Sigmoid colon (tissue), 7 donors: Measurements from ENCODE around the gene DNAJC21. TPM values are rescaled to one million over a fixed set of nuclear protein-coding genes. Genes with fewer than 3 reads are reported as not detected.

ENCODE experiments used
- DNase-seq: peaks from one replicate; pipeline ENCODE4 v3.0.0-alpha.2; 2019
- H3K27ac ChIP-seq, 4 donors: fragments of 200-600 bp; sonication (generic); one replicate each; pipeline ENCODE4 v1.5.1; 2016 to 2019; ENCODE audit warnings: mild to moderate bottlenecking in 1 of 4
- H3K27me3 ChIP-seq, 3 donors: fragments of 200-600 bp; sonication (generic); one replicate each; pipeline ENCODE4 v1.5.1; 2019; ENCODE audit warnings: mild to moderate bottlenecking in 1 of 3
- H3K36me3 ChIP-seq, 4 donors: fragments of 200-600 bp; sonication (generic); one replicate each; pipeline ENCODE4 v1.5.1; 2016 to 2019
- H3K4me1 ChIP-seq, 4 donors: fragments of 200-600 bp; sonication (generic); one replicate each; pipeline ENCODE4 v1.5.1; 2017 to 2019
- H3K4me3 ChIP-seq, 4 donors: fragments of 200-600 bp; sonication (generic); one replicate each; pipeline ENCODE4 v1.5.1; 2017 to 2019; ENCODE audit warnings: mild to moderate bottlenecking in 2 of 4, moderate library complexity in 1 of 4
- H3K9me3 ChIP-seq, 4 donors: fragments of 200-600 bp in 3 of 4; sonication (generic) in 3 of 4; one replicate each; pipeline versions ENCODE4 v1.5.1 to v1.6.1; 2013 to 2019
- EP300 ChIP-seq, 4 donors: sonication (generic); formaldehyde crosslinking; IDR thresholded peaks; one replicate each; pipeline ENCODE4 v1.6.1; 2017; ENCODE audit warnings: antibody characterized with exemption in 4 of 4
- POLR2A ChIP-seq, 2 donors: fragments of 450-650 bp; IDR thresholded peaks; one replicate each; pipeline ENCODE4 v1.6.1; 2016; ENCODE audit warnings: antibody characterized with exemption in 2 of 2, mild to moderate bottlenecking in 2 of 2, moderate library complexity in 2 of 2
- POLR2AphosphoS5 ChIP-seq, 4 donors: sonication (generic); formaldehyde crosslinking; IDR thresholded peaks; one replicate each; pipeline ENCODE4 v1.6.1; 2017; ENCODE audit warnings: antibody characterized with exemption in 4 of 4
- WGBS, 2 donors: extraction: QIAGEN DNeasy Blood & Tissue Kit; methylation state at CpG; one replicate each; pipeline ENCODE4 v1.1.7; 2013; 5-methylcytosine and 5-hydroxymethylcytosine counted together
- intact Hi-C: fragments of 100-400 bp; cut with DNase I; formaldehyde crosslinking; loops from one replicate; pipeline ENCODE4 v1.15.1; 2023
- polyA plus RNA-seq, 3 donors: library from polyadenylated mRNA; stranded (reverse); fragments of 200-250 nt; gene quantifications; one replicate each; pipeline ENCODE4 v1.2.3, GENCODE V29; 2013
- total RNA-seq, 4 donors: library from RNA; depleted of rRNA; stranded (reverse); fragments of >200 nt; gene quantifications; one replicate each; pipeline ENCODE4 v1.1.0, GENCODE V29; 2016
- TF ChIP-seq, protein P1 (sequence below), 4 experiments: fragments of 450-650 bp in 3 of 4; fragments of 200-600 bp in 1 of 4; IDR thresholded peaks; one replicate each; pipeline ENCODE4 v1.5.1; 2016 to 2019; ENCODE audit warnings: antibody characterized with exemption in 4 of 4, mild to moderate bottlenecking in 3 of 4, moderate library complexity in 2 of 4
- donor health status: healthy with polysubstance abuse.
- donor health status: Bipolar disorder and iron deficiency.
- donor health status: healthy.

Gene DNAJC21
- total and polyA plus RNA-seq, 7 donors, result 26.4 to 47.1 (median 40.6) TPM

DNA sequence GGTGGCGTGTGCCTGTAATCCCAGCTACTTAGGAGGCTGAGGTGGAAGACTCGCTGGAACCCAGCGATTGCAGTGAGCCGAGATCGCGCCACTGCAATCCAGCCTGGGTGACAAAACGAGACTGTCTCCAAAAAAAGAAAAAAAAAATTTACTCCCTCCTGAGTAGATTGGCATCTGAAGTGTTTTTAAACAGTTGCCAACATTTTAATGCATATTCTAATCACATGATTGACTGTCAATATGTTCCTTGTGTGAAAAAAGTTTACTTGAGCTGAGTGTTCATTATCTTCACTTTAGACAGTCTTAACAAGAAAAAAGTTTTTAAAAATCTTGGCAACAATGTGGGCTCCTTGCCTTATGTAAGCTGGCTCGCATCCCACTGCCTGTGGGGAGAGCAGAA is 64.6 kb downstream of the DNAJC21 start:
- no peak for DNase-seq
- Histone ChIP-seq H3K9me3 (no peaks in the 10 kb centered on the region), H3K27ac (no peak overlapping the region), H3K36me3 (no peaks in the 10 kb centered on the region), H3K4me3 (no peak overlapping the region), H3K4me1 (no peaks in the 10 kb centered on the region), H3K27me3 (no peaks in the 10 kb centered on the region)
- intact Hi-C loops, result no loop called here
- no peak for TF ChIP-seq POLR2A (IDR thresholded peaks at IDR 0.05)
- no peak for TF ChIP-seq POLR2AphosphoS5 (IDR thresholded peaks at IDR 0.05)
- TF ChIP-seq, protein P1, sequence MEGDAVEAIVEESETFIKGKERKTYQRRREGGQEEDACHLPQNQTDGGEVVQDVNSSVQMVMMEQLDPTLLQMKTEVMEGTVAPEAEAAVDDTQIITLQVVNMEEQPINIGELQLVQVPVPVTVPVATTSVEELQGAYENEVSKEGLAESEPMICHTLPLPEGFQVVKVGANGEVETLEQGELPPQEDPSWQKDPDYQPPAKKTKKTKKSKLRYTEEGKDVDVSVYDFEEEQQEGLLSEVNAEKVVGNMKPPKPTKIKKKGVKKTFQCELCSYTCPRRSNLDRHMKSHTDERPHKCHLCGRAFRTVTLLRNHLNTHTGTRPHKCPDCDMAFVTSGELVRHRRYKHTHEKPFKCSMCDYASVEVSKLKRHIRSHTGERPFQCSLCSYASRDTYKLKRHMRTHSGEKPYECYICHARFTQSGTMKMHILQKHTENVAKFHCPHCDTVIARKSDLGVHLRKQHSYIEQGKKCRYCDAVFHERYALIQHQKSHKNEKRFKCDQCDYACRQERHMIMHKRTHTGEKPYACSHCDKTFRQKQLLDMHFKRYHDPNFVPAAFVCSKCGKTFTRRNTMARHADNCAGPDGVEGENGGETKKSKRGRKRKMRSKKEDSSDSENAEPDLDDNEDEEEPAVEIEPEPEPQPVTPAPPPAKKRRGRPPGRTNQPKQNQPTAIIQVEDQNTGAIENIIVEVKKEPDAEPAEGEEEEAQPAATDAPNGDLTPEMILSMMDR (IDR thresholded peaks at IDR 0.05), result no peak
- no peak for TF ChIP-seq EP300 (IDR thresholded peaks at IDR 0.05)
- 75 to 81% methylated on average over 8 of the region's 8 CpGs for WGBS, 2 donors

DNA sequence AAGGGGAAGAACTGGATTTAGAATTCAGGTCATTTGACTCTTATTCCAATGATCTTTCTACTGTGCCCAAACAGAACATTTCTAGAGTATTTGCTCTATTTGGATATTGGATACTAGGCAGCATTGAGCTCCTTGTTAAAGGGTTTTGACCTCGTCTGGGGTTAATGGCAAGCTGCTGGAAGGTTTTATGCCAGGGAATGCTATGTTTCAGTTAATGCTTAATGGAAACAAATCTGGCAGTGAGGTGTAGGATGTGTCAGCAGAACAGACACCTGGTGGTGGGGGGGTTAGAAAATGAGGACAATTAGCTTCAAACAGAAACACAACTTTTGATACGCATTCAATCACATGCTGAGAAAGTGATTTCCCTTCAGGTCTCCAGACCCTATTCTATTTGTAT is 66.9 kb downstream of the DNAJC21 start:
- intact Hi-C loops, result no loop called here
- H3K36me3 ChIP-seq, result no peaks in the 10 kb centered on the region
- 79% methylated on average over 2 of the region's 2 CpGs for WGBS, 2 donors

DNA sequence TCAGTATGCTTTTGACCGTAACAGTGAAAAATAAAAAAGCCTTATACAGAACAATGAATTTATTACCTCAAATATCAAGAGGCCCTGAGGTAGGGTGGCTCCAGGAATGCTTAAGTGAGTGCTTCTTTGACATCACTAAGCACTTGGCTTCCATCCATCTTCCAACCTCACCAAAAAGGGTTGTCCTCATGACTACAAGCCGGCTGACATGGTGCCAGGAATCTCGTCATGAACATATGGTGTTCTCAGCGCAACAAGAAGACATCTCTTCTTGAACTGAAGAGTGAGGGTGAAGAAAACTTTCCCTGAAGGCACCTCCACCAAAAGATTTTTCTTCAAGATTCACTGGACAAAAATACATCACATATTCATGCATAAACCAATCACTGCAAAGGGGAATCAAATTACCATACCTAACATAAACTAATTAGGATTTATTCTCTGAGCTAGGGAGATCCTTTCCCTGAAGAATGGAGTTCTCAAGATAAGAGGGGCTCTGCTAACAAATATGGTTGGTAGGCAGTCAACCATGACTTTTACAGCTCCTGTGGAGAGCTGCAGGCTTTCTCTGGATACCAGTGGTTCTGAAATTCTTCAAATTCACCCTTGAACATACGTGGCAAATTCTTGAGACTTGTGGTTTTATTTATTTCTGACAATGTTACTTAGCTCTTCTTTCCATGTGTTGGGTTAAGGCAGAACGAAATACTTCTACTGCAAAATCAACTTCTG is 68.9 kb downstream of the DNAJC21 start:
- intact Hi-C loops, result no loop called here
- Histone ChIP-seq H3K27me3 (no peaks in the 10 kb centered on the region), H3K9me3 (no peaks in the 10 kb centered on the region), H3K36me3 (no peaks in the 10 kb centered on the region), H3K4me1 (no peaks in the 10 kb centered on the region), H3K27ac (no peak overlapping the region), H3K4me3 (no peak overlapping the region)
- DNase-seq, result no peak
- WGBS, 2 donors, result 69 to 78% methylated on average over 6 of the region's 6 CpGs
- no peak for TF ChIP-seq POLR2AphosphoS5 (IDR thresholded peaks at IDR 0.05)
- TF ChIP-seq EP300 (IDR thresholded peaks at IDR 0.05), result no peak
- TF ChIP-seq POLR2A (IDR thresholded peaks at IDR 0.05), result no peak
- TF ChIP-seq, protein P1 (IDR thresholded peaks at IDR 0.05), result no peak

More for the DNA sequence above, 66.9 kb downstream of the DNAJC21 start:
- Histone ChIP-seq H3K27me3 (no peaks in the 10 kb centered on the region), H3K9me3 (no peaks in the 10 kb centered on the region), H3K4me1 (no peaks in the 10 kb centered on the region), H3K4me3 (no peak overlapping the region), H3K27ac (no peak overlapping the region)
- DNase-seq, result no peak
- no peak for TF ChIP-seq EP300 (IDR thresholded peaks at IDR 0.05)
- TF ChIP-seq POLR2AphosphoS5 (IDR thresholded peaks at IDR 0.05), result no peak
- TF ChIP-seq POLR2A (IDR thresholded peaks at IDR 0.05), result no peak
- TF ChIP-seq, protein P1 (IDR thresholded peaks at IDR 0.05), result no peak

DNA sequence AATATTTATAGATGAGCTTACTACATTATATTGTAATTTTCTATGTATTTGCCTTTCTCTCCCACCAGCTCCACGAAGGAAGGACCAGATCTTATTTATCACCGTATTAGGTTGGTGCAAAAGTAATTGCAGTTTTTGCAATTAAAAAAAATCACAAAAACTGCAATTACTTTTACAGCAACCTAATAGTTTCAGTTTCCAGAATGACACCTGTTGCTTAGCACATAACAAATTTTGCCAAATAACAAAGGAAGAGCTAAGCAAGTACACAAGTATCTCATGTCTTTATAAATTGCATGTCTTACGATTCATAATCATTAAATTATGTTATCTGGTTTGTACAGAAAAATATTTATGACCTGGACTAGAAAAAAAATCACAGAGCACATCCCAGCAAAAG is 72.5 kb downstream of the DNAJC21 start:
- no peaks in the 10 kb centered on the region for H3K36me3 ChIP-seq
- no peak overlapping the region for H3K27ac ChIP-seq
- DNase-seq, result no peak
- intact Hi-C loops, result loop anchor here (5.0 kb wide), 1 partner anchor 530 kb away; no protein-coding TSS in a partner anchor
- H3K27me3 ChIP-seq, result no peaks in the 10 kb centered on the region
- no peaks in the 10 kb centered on the region for H3K9me3 ChIP-seq
- H3K4me1 ChIP-seq, result no peaks in the 10 kb centered on the region
- 72 to 90% methylated on average over 3 of the region's 3 CpGs for WGBS, 2 donors
- TF ChIP-seq, protein P1 (IDR thresholded peaks at IDR 0.05), result no peak
- TF ChIP-seq POLR2A (IDR thresholded peaks at IDR 0.05), result no peak
- no peak for TF ChIP-seq EP300 (IDR thresholded peaks at IDR 0.05)
- TF ChIP-seq POLR2AphosphoS5 (IDR thresholded peaks at IDR 0.05), result no peak
- no peak overlapping the region for H3K4me3 ChIP-seq
